ENCODE data around the gene RNASE9.

Gene RNASE9

GRCh38 chr14:20580242-20580641 is 19.4 kb upstream of the RNASE9 start:
- no peak overlapping the region for H3K27ac ChIP-seq (ENCODE audit: extremely low read depth, low read depth, low read length)
- TF ChIP-seq ZNF366 (tag by site-specific recombination; conservative IDR thresholded peaks at IDR 0.05) (no peak), KLF8 (tag by site-specific recombination; IDR thresholded peaks at IDR 0.05) (no peak), PRDM4 (tag by site-specific recombination; IDR thresholded peaks at IDR 0.05) (no peak), ZBTB10 (tag by site-specific recombination; IDR thresholded peaks at IDR 0.05) (no peak), ZNF112 (tag by site-specific recombination; IDR thresholded peaks at IDR 0.05) (no peak), ZNF561 (tag by site-specific recombination; IDR thresholded peaks at IDR 0.05; ENCODE audit: borderline replicate concordance) (no peak), OVOL3 (tag by site-specific recombination; IDR thresholded peaks at IDR 0.05) (no peak), ZNF654 (tag by site-specific recombination; IDR thresholded peaks at IDR 0.05; ENCODE audit: low read depth) (no peak), ZNF324 (tag by site-specific recombination; IDR thresholded peaks at IDR 0.05) (no peak), ZNF23 (tag by site-specific recombination; IDR thresholded peaks at IDR 0.05; ENCODE audit: borderline replicate concordance) (no peak), CTCF (tag by site-specific recombination; IDR thresholded peaks at IDR 0.05) (no peak), ZNF670 (tag by site-specific recombination; IDR thresholded peaks at IDR 0.05; ENCODE audit: low read depth) (no peak), ZNF169 (tag by site-specific recombination; IDR thresholded peaks at IDR 0.05) (no peak), ZNF76 (tag by site-specific recombination; IDR thresholded peaks at IDR 0.05; ENCODE audit: borderline replicate concordance, low read depth) (no peak), ZNF362 (tag by site-specific recombination; IDR thresholded peaks at IDR 0.05) (no peak), ZNF184 (tag by site-specific recombination; IDR thresholded peaks at IDR 0.05) (no peak), ZNF626 (tag by site-specific recombination; IDR thresholded peaks at IDR 0.05) (no peak), ZNF146 (tag by site-specific recombination; IDR thresholded peaks at IDR 0.05) (no peak), AEBP2 (tag by site-specific recombination; IDR thresholded peaks at IDR 0.05; ENCODE audit: borderline replicate concordance) (no peak)

More at GRCh38 chr14:20580242-20580641, 19.4 kb upstream of the RNASE9 start:
- ChIA-PET POLR2A (no interaction called here), CTCF (interaction anchor here (0.6 kb wide), 2 partner anchors 18 to 84 kb away, joined by 3 to 4 read pairs; no protein-coding TSS in a partner anchor)
- Histone ChIP-seq H3K4me3 (ENCODE audit: low read depth, low read length) (no peak overlapping the region), H3K36me3 (ENCODE audit: control insufficient read depth in 2 of 2, insufficient read depth in 1 of 2, low read length in 2 of 2) (no peaks in the 10 kb centered on the region), H3K9me3 (ENCODE audit: control insufficient read depth, insufficient read depth, low read depth, low read length) (no peaks in the 10 kb centered on the region), H3K4me1 (ENCODE audit: control insufficient read depth, insufficient read depth, low read length) (no peaks in the 10 kb centered on the region)

All from HEK293 (cell line).